Tibial artery (tissue), 4 donors: ENCODE results near the gene GBX1.
A peak's percentile ranks its signal among the peaks of the same experiment; 100 is the strongest.

ENCODE experiments used
- DNase-seq, 2 donors: peaks; one replicate each; pipeline ENCODE4 v3.0.0-alpha.2; 2019
- H3K27ac ChIP-seq, 2 donors: fragments of 200-600 bp; sonication (generic) in 1 of 2; 1 replicate in 1 of 2; 2 replicates in 1 of 2; pipeline ENCODE4 v1.5.1; 2018 to 2019; ENCODE audit warnings: mild to moderate bottlenecking in 1 of 2
- H3K27me3 ChIP-seq, 2 donors: fragments of 200-600 bp; sonication (generic) in 1 of 2; one replicate each; pipeline versions ENCODE4 v1.5.1 to v1.6.0; 2016 to 2019
- H3K36me3 ChIP-seq, 3 donors: fragments of 200-600 bp; sonication (generic) in 2 of 3; one replicate each; pipeline ENCODE4 v1.5.1; 2016 to 2019; ENCODE audit warnings: mild to moderate bottlenecking in 2 of 3
- H3K4me1 ChIP-seq, 4 donors: fragments of 200-600 bp; sonication (generic) in 2 of 4; 1 replicate in 3 of 4; 2 replicates in 1 of 4; pipeline ENCODE4 v1.5.1; 2016 to 2019
- H3K4me3 ChIP-seq, 2 donors: fragments of 200-600 bp; sonication (generic) in 1 of 2; 1 replicate in 1 of 2; 2 replicates in 1 of 2; pipeline ENCODE4 v1.5.1; 2018 to 2019; ENCODE audit warnings: mild to moderate bottlenecking in 2 of 2
- H3K9me3 ChIP-seq, 3 donors: fragments of 200-600 bp; sonication (generic) in 1 of 3; one replicate each; pipeline ENCODE4 v1.5.1; 2016 to 2019
- CTCF ChIP-seq, 2 experiments: fragments of 200-600 bp in 1 of 2; fragments of 450-650 bp in 1 of 2; IDR thresholded peaks; one replicate each; pipeline ENCODE4 v1.5.1; 2017 to 2019; ENCODE audit warnings: antibody characterized with exemption in 2 of 2, mild to moderate bottlenecking in 1 of 2, moderate library complexity in 1 of 2
- intact Hi-C: fragments of 100-400 bp; cut with DNase I; formaldehyde crosslinking; loops from one replicate; pipeline ENCODE4 v1.15.0; 2023; ENCODE audit warnings: low total_unique reads

GBX1 gene

GRCh38 chr7:151129117-151129959, 38.2 kb downstream of the GBX1 start:
- DNase-seq: no peak
- no peak for TF ChIP-seq CTCF (IDR thresholded peaks at IDR 0.05)
- Histone ChIP-seq H3K36me3 (peaks cover 23 to 89% (median 71%) of the 10 kb centered on the region in 3 donors), H3K4me3 (no peak overlapping the region), H3K27ac (no peak overlapping the region), H3K9me3 (no peaks in the 10 kb centered on the region), H3K4me1 (peaks cover 0 to 18% (median 11%) of the 10 kb centered on the region in 4 donors), H3K27me3 (no peaks in the 10 kb centered on the region)
- intact Hi-C loops: no loop called here

- H3K9me3 ChIP-seq: no peaks in the 10 kb centered on the region
- no peaks in the 10 kb centered on the region for H3K27me3 ChIP-seq
- no peak overlapping the region for H3K4me3 ChIP-seq
- no peak overlapping the region for H3K27ac ChIP-seq
- no peak for DNase-seq
- intact Hi-C loops: no loop called here
- H3K4me1 ChIP-seq: peaks cover 0 to 19% (median 11%) of the 10 kb centered on the region in 4 donors
- peaks cover 23 to 89% (median 69%) of the 10 kb centered on the region in 3 donors for H3K36me3 ChIP-seq
- TF ChIP-seq CTCF (IDR thresholded peaks at IDR 0.05): no peak
Observed at GRCh38 chr7:151128716-151129115, 38.8 kb downstream of the GBX1 start.

- peaks cover 26 to 89% (median 69%) of the 10 kb centered on the region in 3 donors for H3K36me3 ChIP-seq
Observed at GRCh38 chr7:151128144-151128543, 39.4 kb downstream of the GBX1 start.

GRCh38 chr7:151126491-151127137, 40.9 kb downstream of the GBX1 start:
- peak overlapping the region in 1 of 2 donors; percentile 60 for H3K4me3 ChIP-seq
- TF ChIP-seq CTCF (IDR thresholded peaks at IDR 0.05): no peak
- no peak overlapping the region for H3K27ac ChIP-seq
- no peaks in the 10 kb centered on the region for H3K9me3 ChIP-seq
- no peak for DNase-seq
- no peaks in the 10 kb centered on the region for H3K27me3 ChIP-seq
- peaks cover 0 to 22% (median 11%) of the 10 kb centered on the region in 4 donors for H3K4me1 ChIP-seq
- peaks cover 32 to 89% (median 71%) of the 10 kb centered on the region in 3 donors for H3K36me3 ChIP-seq
- intact Hi-C loops: no loop called here

More at GRCh38 chr7:151128144-151128543, 39.4 kb downstream of the GBX1 start:
- no peak for DNase-seq
- Histone ChIP-seq H3K27ac (no peak overlapping the region), H3K9me3 (no peaks in the 10 kb centered on the region), H3K27me3 (no peaks in the 10 kb centered on the region), H3K4me3 (no peak overlapping the region), H3K4me1 (peaks cover 0 to 22% (median 11%) of the 10 kb centered on the region in 4 donors)
- TF ChIP-seq CTCF (IDR thresholded peaks at IDR 0.05): no peak
- intact Hi-C loops: no loop called here

- Histone ChIP-seq H3K36me3 (peaks cover 32 to 89% (median 71%) of the 10 kb centered on the region in 3 donors), H3K27me3 (no peaks in the 10 kb centered on the region), H3K4me3 (peak overlapping the region; percentile 42 to 60), H3K9me3 (no peaks in the 10 kb centered on the region), H3K27ac (no peak overlapping the region), H3K4me1 (peaks cover 0 to 22% (median 11%) of the 10 kb centered on the region in 4 donors)
- TF ChIP-seq CTCF (IDR thresholded peaks at IDR 0.05): no peak
- intact Hi-C loops: loop anchor here (2.0 kb wide), 1 partner anchor 47 kb away; no protein-coding TSS in a partner anchor
- DNase-seq: no peak
Observed at GRCh38 chr7:151125846-151126481, 41.5 kb downstream of the GBX1 start.
